ENCODE results near the gene USHBP1. TPM values are rescaled to one million over a fixed set of nuclear protein-coding genes. Genes with fewer than 3 reads are reported as not detected.

Gene USHBP1
- total and polyA plus RNA-seq, 7 experiments from 2014 or later = 0.22 to 1.2 (median 0.49) TPM; not detected in 1

- ChIA-PET CTCF (interaction anchor here (0.7 to 6.0 kb wide), 4 partner anchors 20 to 962 kb away, joined by 3 to 36 read pairs (median 6); partner anchors contain the start of gene ANKLE1), POLR2A (no interaction called here)
- H3K4me3 ChIP-seq (ENCODE audit: low read length) = no peak overlapping the region
- no peaks in the 10 kb centered on the region for H3K9me3 ChIP-seq (ENCODE audit: control insufficient read depth in 2 of 3, low read length in 3 of 3)
- H3K4me1 ChIP-seq (ENCODE audit: control insufficient read depth in 2 of 2, insufficient read depth in 2 of 2, low read length in 2 of 2) = peaks cover 0 to 10% of the 10 kb centered on the region in 2 donors
- no peak for DNase-seq
- Mint-ChIP-seq H3K4me3 (no peak overlapping the region), H3K27ac (peak overlapping the region in 1 of 9 donors; percentile 48), H3K36me3 (no peaks in the 10 kb centered on the region), H3K9me3 (peaks cover 0 to 4% (median 0%) of the 10 kb centered on the region in 11 donors), H3K27me3 (peaks cover 0 to 2% (median 0%) of the 10 kb centered on the region in 5 donors), H3K4me1 (peaks cover 6 to 25% (median 19%) of the 10 kb centered on the region in 7 donors)
- H3K27me3 ChIP-seq (ENCODE audit: control insufficient read depth in 2 of 2, insufficient read depth in 2 of 2, low read length in 2 of 2) = no peaks in the 10 kb centered on the region
- intact Hi-C loops (cut with micrococcal nuclease) = no loop called here
- ATAC-seq = no peak
- H3K27ac ChIP-seq (ENCODE audit: low read depth, low read length) = no peak overlapping the region
- H3K36me3 ChIP-seq (ENCODE audit: control insufficient read depth in 2 of 3, insufficient read depth in 3 of 3, low read length in 3 of 3) = no peaks in the 10 kb centered on the region
These were observed 2.0 kb downstream of the USHBP1 start for GRCh38 chr19:17262557-17262956.

GRCh38 chr19:17260842-17261325 is 3.7 kb downstream of the USHBP1 start:
- POLR2A ChIA-PET = interaction anchor here (3.5 kb wide), 1 partner anchor 21 kb away, joined by 11 read pairs; the partner anchor contains the start of gene ANKLE1

GRCh38 chr19:17259934-17260333 is 4.6 kb downstream of the USHBP1 start:
- intact Hi-C loops (cut with micrococcal nuclease) = loop anchor here (1.0 to 2.0 kb wide), 3 partner anchors 13 to 131 kb away; no protein-coding TSS in a partner anchor
- Mint-ChIP-seq H3K9me3 (no peaks in the 10 kb centered on the region), H3K4me3 (no peak overlapping the region), H3K27ac (no peak overlapping the region), H3K4me1 (peaks cover 5 to 14% (median 13%) of the 10 kb centered on the region in 7 donors), H3K27me3 (no peaks in the 10 kb centered on the region), H3K36me3 (no peaks in the 10 kb centered on the region)
- no peaks in the 10 kb centered on the region for H3K9me3 ChIP-seq (ENCODE audit: control insufficient read depth in 2 of 3, low read length in 3 of 3)
- H3K4me1 ChIP-seq (ENCODE audit: control insufficient read depth in 2 of 2, insufficient read depth in 2 of 2, low read length in 2 of 2) = peaks cover 0 to 6% of the 10 kb centered on the region in 2 donors
- CTCF ChIA-PET = interaction anchor here (0.6 to 6.0 kb wide), 10 partner anchors 23 to 893 kb away, joined by 3 to 36 read pairs (median 3); partner anchors contain the start of gene ANKLE1
- H3K27ac ChIP-seq (ENCODE audit: low read depth, low read length) = no peak overlapping the region
- DNase-seq (no peak), ATAC-seq (no peak)
- H3K27me3 ChIP-seq (ENCODE audit: control insufficient read depth in 2 of 2, insufficient read depth in 2 of 2, low read length in 2 of 2) = no peaks in the 10 kb centered on the region
- POLR2A ChIA-PET = interaction anchor here (0.6 to 3.5 kb wide), 5 partner anchors 12 to 111 kb away, joined by 3 to 11 read pairs (median 3); partner anchors contain the start of gene ANKLE1
- H3K4me3 ChIP-seq (ENCODE audit: low read length) = no peak overlapping the region
- no peaks in the 10 kb centered on the region for H3K36me3 ChIP-seq (ENCODE audit: control insufficient read depth in 2 of 3, insufficient read depth in 3 of 3, low read length in 3 of 3)

More at GRCh38 chr19:17260842-17261325, 3.7 kb downstream of the USHBP1 start:
- Mint-ChIP-seq H3K9me3 (no peaks in the 10 kb centered on the region), H3K36me3 (no peaks in the 10 kb centered on the region), H3K27me3 (no peaks in the 10 kb centered on the region), H3K4me1 (peaks cover 5 to 14% (median 13%) of the 10 kb centered on the region in 7 donors), H3K27ac (peak overlapping the region in 3 of 9 donors; percentile 2 to 82 (median 24)), H3K4me3 (no peak overlapping the region)
- intact Hi-C loops (cut with micrococcal nuclease) = loop anchor here (1.0 to 2.0 kb wide), 6 partner anchors 14 to 194 kb away; no protein-coding TSS in a partner anchor
- Histone ChIP-seq H3K4me3 (ENCODE audit: low read length) (no peak overlapping the region), H3K4me1 (ENCODE audit: control insufficient read depth in 2 of 2, insufficient read depth in 2 of 2, low read length in 2 of 2) (peaks cover 0 to 10% of the 10 kb centered on the region in 2 donors), H3K27me3 (ENCODE audit: control insufficient read depth in 2 of 2, insufficient read depth in 2 of 2, low read length in 2 of 2) (no peaks in the 10 kb centered on the region), H3K36me3 (ENCODE audit: control insufficient read depth in 2 of 3, insufficient read depth in 3 of 3, low read length in 3 of 3) (no peaks in the 10 kb centered on the region), H3K27ac (ENCODE audit: low read depth, low read length) (no peak overlapping the region), H3K9me3 (ENCODE audit: control insufficient read depth in 2 of 3, low read length in 3 of 3) (no peaks in the 10 kb centered on the region)
- DNase-seq (peak; percentile 76 to 90 (median 86)), ATAC-seq (peak; percentile 100)
- CTCF ChIA-PET = interaction anchor here (0.6 to 6.0 kb wide), 9 partner anchors 22 to 894 kb away, joined by 3 to 36 read pairs (median 3); partner anchors contain the start of gene ANKLE1

GRCh38 chr19:17259118-17259780 is 5.3 kb downstream of the USHBP1 start:
- intact Hi-C loops (cut with micrococcal nuclease) = no loop called here
- peaks cover 4 to 8% (median 6%) of the 10 kb centered on the region in 7 donors for H3K4me1 Mint-ChIP-seq
- H3K36me3 Mint-ChIP-seq = no peaks in the 10 kb centered on the region
- ChIA-PET CTCF (interaction anchor here (0.8 to 6.0 kb wide), 9 partner anchors 9 to 193 kb away, joined by 3 to 36 read pairs (median 3); partner anchors contain the start of gene ANKLE1), POLR2A (interaction anchor here (0.6 to 3.5 kb wide), 6 partner anchors 8 to 112 kb away, joined by 3 to 11 read pairs (median 5); partner anchors contain the start of genes ANKLE1 and BABAM1)
- H3K27ac Mint-ChIP-seq = no peak overlapping the region
- no peaks in the 10 kb centered on the region for H3K27me3 Mint-ChIP-seq
- no peak overlapping the region for H3K27ac ChIP-seq (ENCODE audit: low read depth, low read length)
- H3K27me3 ChIP-seq (ENCODE audit: control insufficient read depth in 2 of 2, insufficient read depth in 2 of 2, low read length in 2 of 2) = no peaks in the 10 kb centered on the region
- no peak overlapping the region for H3K4me3 ChIP-seq (ENCODE audit: low read length)
- ATAC-seq = no peak
- no peak overlapping the region for H3K4me3 Mint-ChIP-seq
- no peaks in the 10 kb centered on the region for H3K9me3 ChIP-seq (ENCODE audit: control insufficient read depth in 2 of 3, low read length in 3 of 3)
- H3K4me1 ChIP-seq (ENCODE audit: control insufficient read depth in 2 of 2, insufficient read depth in 2 of 2, low read length in 2 of 2) = no peaks in the 10 kb centered on the region
- no peaks in the 10 kb centered on the region for H3K9me3 Mint-ChIP-seq
- H3K36me3 ChIP-seq (ENCODE audit: control insufficient read depth in 2 of 3, insufficient read depth in 3 of 3, low read length in 3 of 3) = no peaks in the 10 kb centered on the region
- no peak for DNase-seq

- ChIA-PET CTCF (interaction anchor here (1.3 kb wide), 1 partner anchor 27 kb away, joined by 3 read pairs; no protein-coding TSS in a partner anchor), POLR2A (interaction anchor here (0.6 to 1.4 kb wide), 3 partner anchors 10 to 79 kb away, joined by 3 to 8 read pairs (median 3); partner anchors contain the start of gene BABAM1)
- Mint-ChIP-seq H3K27me3 (no peaks in the 10 kb centered on the region), H3K4me1 (peaks cover 4 to 7% (median 5%) of the 10 kb centered on the region in 7 donors), H3K9me3 (no peaks in the 10 kb centered on the region), H3K4me3 (no peak overlapping the region), H3K36me3 (no peaks in the 10 kb centered on the region), H3K27ac (no peak overlapping the region)
- H3K27me3 ChIP-seq (ENCODE audit: control insufficient read depth in 2 of 2, insufficient read depth in 2 of 2, low read length in 2 of 2) = no peaks in the 10 kb centered on the region
- no peak for ATAC-seq
- no peaks in the 10 kb centered on the region for H3K9me3 ChIP-seq (ENCODE audit: control insufficient read depth in 2 of 3, low read length in 3 of 3)
- DNase-seq = no peak
- no peaks in the 10 kb centered on the region for H3K4me1 ChIP-seq (ENCODE audit: control insufficient read depth in 2 of 2, insufficient read depth in 2 of 2, low read length in 2 of 2)
- H3K27ac ChIP-seq (ENCODE audit: low read depth, low read length) = no peak overlapping the region
- intact Hi-C loops (cut with micrococcal nuclease) = no loop called here
- H3K36me3 ChIP-seq (ENCODE audit: control insufficient read depth in 2 of 3, insufficient read depth in 3 of 3, low read length in 3 of 3) = no peaks in the 10 kb centered on the region
- no peak overlapping the region for H3K4me3 ChIP-seq (ENCODE audit: low read length)
These were observed 8.4 kb downstream of the USHBP1 start for GRCh38 chr19:17256130-17256529.

GRCh38 chr19:17255150-17255621 is 9.4 kb downstream of the USHBP1 start:
- H3K9me3 ChIP-seq (ENCODE audit: control insufficient read depth in 2 of 3, low read length in 3 of 3) = no peaks in the 10 kb centered on the region
- DNase-seq (no peak), ATAC-seq (no peak)
- Mint-ChIP-seq H3K4me3 (no peak overlapping the region), H3K36me3 (no peaks in the 10 kb centered on the region), H3K27me3 (no peaks in the 10 kb centered on the region), H3K27ac (no peak overlapping the region), H3K4me1 (no peaks in the 10 kb centered on the region), H3K9me3 (no peaks in the 10 kb centered on the region)
- no peak overlapping the region for H3K27ac ChIP-seq (ENCODE audit: low read depth, low read length)
- no peaks in the 10 kb centered on the region for H3K4me1 ChIP-seq (ENCODE audit: control insufficient read depth in 2 of 2, insufficient read depth in 2 of 2, low read length in 2 of 2)
- H3K27me3 ChIP-seq (ENCODE audit: control insufficient read depth in 2 of 2, insufficient read depth in 2 of 2, low read length in 2 of 2) = no peaks in the 10 kb centered on the region
- ChIA-PET POLR2A (interaction anchor here (0.6 to 1.0 kb wide), 3 partner anchors 19 to 178 kb away, joined by 3 to 4 read pairs (median 3); partner anchors contain the start of gene OCEL1), CTCF (interaction anchor here (0.6 to 1.3 kb wide), 2 partner anchors 28 to 130 kb away, joined by 3 to 5 read pairs; no protein-coding TSS in a partner anchor)
- no peaks in the 10 kb centered on the region for H3K36me3 ChIP-seq (ENCODE audit: control insufficient read depth in 2 of 3, insufficient read depth in 3 of 3, low read length in 3 of 3)
- H3K4me3 ChIP-seq (ENCODE audit: low read length) = no peak overlapping the region
- intact Hi-C loops (cut with micrococcal nuclease) = no loop called here

Measured in naive thymus-derived CD4-positive, alpha-beta T cell (primary cell).